NCI-H345 (cell line): Measurements from ENCODE around the gene NAALADL1.

ENCODE experiments used
- DNase-seq: peaks from one replicate; lab custom pipeline; 2025; lab: John Stamatoyannopoulos, UW

The NAALADL1 gene, protein sequence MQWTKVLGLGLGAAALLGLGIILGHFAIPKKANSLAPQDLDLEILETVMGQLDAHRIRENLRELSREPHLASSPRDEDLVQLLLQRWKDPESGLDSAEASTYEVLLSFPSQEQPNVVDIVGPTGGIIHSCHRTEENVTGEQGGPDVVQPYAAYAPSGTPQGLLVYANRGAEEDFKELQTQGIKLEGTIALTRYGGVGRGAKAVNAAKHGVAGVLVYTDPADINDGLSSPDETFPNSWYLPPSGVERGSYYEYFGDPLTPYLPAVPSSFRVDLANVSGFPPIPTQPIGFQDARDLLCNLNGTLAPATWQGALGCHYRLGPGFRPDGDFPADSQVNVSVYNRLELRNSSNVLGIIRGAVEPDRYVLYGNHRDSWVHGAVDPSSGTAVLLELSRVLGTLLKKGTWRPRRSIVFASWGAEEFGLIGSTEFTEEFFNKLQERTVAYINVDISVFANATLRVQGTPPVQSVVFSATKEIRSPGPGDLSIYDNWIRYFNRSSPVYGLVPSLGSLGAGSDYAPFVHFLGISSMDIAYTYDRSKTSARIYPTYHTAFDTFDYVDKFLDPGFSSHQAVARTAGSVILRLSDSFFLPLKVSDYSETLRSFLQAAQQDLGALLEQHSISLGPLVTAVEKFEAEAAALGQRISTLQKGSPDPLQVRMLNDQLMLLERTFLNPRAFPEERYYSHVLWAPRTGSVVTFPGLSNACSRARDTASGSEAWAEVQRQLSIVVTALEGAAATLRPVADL

DNA sequence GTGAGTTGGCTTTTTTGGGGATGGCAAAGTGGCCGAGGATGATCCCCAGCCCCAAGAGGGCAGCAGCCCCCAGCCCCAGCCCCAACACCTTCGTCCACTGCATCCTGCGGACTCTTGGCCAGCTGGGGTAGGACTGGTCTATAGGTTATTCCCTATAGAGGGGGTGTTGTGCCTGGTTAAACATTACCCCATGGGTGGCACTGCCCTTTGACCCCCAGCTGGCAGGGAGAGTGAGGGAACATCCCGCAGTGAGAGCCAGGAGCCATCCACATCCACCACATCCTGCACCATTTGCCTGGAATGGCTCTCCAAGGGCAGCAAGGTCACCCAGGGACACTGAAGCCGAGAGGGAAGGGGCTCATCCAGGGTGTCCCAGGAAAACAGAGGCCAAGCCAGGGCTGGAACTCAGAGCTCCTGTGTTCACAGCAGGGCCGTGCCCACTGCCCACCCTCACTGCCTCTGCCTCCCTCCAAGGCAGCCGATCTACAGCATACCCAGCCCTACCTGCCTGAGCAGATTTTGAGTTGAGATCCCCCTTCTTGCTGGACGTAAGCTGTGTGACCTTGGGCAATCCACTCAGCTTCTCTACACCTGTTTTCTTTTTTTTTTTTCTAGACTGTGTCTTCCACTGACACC lies at the start of gene NAALADL1:
Gene NAALADL1 (minus strand): TSS at position 135 of the 636 bp plus-strand sequence. CDS start 32 bp downstream, at position 103.
- DNase-seq: no peak

DNA sequence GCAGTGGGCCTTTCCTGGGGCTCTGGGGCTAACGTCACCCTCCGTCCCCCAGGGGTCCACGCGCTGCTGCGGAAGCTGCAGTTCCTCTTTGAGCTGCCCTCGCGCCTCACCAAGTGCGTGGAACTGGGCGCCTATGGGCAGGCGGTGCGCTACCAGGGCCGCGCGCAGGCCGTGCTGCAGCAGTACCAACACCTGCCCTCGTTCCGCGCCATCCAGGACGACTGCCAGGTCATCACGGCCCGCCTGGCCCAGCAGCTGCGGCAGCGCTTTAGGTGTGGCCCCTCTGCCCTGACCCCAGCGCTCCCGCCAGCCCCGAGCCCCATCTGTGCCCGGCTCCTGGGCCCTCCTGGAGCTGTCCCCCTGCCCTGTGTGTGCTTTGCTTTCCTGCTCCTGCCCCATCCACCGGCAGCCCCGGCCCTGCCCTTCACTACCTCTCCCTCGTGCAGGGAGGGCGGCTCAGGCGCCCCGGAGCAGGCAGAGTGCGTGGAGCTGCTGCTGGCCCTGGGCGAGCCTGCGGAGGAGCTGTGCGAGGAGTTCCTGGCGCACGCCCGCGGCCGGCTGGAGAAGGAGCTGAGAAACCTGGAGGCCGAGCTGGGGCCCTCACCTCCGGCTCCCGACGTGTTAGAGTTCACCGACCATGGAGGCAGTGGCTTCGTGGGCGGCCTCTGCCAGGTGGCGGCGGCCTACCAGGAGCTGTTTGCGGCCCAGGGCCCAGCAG lies 49.6 kb upstream of the NAALADL1 start:
- DNase-seq: no peak

DNA sequence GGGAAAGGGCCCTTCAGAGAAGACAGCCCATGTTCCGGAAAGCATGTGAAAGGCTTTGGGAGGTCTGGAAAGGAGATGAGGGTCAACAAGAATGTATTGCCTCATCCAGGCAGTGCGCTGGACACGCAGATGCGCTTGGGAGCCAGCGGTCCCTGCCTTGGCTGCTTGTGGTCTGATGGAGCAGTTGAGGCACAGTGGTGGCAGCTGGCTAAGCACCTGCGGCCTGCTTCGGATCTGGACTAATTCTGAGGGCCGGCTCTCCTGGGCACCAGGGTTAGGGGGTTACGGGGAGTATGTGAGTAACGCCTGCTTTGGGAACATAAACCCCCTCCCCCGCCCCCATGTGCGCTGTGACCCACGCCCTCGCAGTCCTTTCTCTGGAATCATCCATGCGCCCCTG lies 48.7 kb upstream of the NAALADL1 start:
- no peak for DNase-seq

DNA sequence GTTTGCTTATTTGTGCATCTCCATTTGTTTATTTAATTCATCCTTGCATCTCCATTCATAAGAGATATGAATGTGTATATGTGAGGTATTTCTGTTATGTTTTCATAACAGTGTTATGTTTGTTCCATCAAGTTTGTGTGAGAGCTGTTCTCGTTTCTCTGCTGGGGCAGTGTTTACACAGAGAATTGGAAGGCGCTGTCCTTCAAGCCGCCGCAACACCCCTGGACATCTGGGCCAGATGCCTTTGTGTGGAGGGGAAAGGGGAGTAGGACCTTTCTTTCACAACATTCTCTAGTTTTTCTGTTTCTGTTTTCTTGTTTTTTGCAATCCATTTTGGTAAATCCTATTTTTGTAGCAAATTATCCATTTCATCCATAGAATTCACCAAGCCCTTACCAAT lies 46.3 kb upstream of the NAALADL1 start:
- no peak for DNase-seq

DNA sequence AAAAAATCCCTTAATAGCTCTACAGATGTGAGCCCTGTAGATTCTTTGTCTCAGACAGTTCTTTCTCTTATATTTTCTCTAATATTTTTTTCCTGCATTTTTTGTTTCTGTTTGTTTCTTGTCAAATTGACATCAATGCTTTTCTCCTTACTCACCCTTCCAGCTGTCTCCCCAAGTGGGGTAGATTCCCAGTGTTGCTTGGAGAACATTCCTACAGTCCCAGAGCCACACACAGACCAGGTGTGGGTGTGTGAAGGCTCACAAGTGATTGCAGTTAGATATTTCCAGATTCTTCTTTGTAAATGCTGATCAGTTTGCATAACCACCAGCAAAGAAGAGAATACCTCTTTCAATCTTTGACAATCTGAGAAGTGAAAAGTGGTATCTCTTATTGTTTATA lies 45.1 kb upstream of the NAALADL1 start:
- no peak for DNase-seq

DNA sequence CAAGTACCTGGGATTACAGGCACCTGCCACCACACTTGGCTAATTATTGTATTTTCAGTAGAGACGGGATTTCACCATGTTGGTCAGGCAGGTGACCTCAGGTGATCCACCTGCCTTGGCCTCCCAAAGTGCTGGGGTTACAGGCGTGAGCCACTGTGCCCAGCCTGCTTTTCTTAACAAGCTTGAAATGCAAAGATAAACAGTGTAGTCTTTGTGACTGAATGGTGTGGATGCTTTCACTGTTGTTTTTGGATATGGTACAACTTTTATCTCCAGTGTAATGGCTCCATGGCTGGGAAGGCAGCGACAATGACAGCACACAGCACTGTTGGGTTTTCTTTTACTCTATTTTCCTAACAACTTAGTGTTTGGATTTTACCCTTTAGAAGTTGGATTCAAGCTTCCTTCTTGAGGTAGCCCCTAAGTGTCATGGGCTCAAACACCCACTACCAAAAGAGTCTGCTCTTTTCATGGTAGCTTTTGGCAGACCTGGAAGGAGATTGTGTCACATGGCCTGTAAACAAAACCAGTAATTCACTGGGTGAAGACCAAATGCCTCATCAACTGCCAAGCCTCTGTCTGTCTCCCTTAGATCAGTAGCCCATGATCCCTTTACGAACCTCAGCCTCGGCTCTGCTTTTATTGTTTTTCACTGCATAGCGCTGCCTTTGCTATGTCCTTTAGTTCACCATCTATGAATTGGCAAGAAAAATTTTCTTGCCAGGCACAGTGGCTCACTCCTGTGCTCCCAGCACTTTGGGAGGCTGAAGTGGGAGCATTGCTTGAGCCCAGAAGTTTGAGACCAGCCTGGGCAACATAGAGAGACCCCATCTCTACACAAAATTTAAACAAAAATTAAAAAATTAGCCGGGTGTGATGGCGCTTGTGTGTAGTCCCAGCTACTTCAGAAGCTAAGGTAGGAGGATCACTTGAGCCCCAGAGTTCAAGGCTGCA lies 44.1 kb upstream of the NAALADL1 start:
- no peak for DNase-seq

DNA sequence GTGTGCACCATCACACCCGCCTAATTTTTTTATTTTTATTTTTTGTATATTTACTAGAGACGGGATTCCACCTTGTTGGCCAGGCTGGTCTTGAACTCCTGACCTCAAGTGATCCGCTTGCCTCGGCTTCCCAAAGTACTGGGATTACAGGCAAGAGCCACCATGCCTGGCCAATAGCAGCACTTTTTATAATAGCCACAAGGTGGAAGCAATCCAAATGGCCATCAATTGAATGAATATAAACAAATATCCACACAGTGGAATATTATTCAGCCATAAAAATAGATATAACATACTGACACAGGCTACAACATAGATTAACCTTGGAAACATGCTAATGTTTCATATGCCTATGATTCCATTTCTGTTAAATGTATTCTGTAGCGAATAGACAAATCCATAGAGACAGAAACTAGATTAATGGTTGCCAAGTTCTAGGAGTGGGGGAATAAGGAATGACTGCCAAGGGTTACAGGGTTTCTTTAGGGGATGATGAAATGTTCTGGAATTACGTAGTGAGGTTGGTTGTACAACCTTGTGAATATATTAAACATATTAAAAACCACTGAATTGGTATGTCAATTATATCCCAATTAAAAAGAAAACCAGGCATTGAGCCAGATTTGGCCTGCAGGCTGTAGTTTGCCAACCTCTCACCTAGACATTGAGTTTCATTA lies 42.5 kb upstream of the NAALADL1 start:
- no peak for DNase-seq

DNA sequence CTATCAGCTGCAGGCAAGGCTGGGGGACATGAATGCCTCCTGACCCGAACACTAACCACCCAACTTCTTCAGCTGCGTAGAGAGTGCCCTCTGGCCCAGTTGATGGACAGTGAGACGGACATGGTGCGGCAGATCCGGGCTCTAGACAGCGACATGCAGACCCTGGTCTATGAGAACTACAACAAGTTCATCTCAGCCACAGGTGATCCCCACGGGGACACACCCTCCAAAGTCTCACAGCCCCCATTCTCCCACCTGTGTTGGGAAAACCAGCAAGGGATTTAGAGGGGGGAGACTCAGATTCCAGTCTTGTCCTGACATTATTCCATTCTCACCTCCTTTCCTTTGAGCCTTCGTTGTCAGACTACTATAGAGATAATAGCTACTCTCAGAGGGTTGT lies 38.6 kb upstream of the NAALADL1 start:
- no peak for DNase-seq

DNA sequence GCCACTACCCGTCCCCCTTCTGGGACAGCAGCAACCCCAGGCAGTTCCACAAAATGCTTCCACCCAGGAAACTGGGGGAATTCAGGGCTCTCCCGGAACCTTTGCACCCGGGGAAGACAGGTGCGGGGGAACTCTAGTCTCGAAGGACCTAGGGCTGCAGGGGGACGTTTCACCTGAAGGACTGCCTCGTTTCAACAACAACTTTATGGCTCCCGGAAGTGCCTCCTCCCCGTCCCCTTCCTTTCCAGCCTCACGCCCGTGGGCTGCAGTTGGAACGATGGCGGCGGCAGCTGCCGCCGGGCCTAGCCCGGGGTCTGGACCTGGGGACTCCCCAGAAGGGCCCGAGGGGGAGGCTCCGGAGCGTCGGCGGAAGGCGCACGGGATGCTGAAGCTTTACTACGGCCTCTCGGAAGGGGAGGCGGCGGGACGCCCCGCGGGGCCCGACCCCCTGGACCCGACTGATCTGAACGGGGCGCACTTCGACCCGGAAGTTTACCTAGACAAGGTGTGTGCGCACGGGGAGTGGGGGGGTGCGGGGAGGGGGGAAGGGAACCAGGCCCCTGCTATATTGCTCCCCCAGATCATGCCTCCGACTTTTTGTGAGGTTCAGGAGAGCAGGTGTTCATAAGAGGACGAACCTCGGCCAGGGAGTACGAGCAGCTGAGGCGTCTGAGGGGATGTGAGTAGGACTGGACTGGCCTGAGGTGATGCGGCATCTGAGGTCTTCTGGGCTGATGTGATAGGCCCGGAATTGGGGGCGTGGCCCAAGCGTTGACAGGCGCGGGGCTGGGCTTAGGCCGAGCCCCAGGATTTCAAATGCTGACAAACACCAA lies 37.8 kb upstream of the NAALADL1 start, which contains the start of gene VPS51:
Gene VPS51 (plus strand): TSS at position 241 of the 833 bp plus-strand sequence. CDS start 37 bp downstream, at position 278.
- DNase-seq: peak; percentile 92

DNA sequence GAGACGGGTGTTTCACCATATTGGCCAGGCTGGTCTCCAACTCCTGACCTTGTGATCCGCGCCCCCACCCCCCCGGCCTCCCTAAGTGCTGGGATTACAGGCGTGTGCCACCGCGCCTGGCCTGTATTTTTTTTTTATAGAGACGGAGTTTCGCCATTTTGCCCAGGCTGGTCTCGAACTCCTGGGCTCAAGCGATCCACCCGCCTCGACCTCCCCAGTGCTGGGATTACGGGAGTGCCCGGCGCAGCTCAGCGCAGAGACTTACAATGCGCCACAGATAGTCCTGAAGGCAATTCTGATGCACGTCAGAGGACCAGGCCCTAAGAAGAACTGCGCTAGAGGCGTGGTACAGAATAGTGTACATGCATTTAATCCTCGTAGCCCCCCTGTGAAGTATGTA lies 37.1 kb upstream of the NAALADL1 start:
- no peak for DNase-seq

DNA sequence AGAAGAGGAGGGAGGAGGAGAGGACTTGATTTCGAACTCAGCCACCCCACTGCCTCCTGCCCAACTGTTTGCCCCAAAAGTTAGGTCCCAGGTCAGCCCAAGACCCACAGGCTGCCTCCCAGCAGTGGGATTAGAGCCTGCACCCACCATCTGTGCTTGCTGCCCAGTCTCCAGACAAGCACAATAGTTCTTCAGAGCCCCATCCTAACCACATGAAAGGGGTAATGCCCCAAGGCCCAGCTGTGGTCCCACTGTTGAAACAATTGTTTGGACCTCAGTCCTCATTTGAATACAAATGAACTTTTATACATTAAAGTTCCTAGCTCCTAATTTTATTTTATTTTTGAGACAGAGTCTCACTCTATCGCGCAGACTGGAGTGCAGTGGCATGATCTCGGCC lies 32.3 kb upstream of the NAALADL1 start:
- no peak for DNase-seq

DNA sequence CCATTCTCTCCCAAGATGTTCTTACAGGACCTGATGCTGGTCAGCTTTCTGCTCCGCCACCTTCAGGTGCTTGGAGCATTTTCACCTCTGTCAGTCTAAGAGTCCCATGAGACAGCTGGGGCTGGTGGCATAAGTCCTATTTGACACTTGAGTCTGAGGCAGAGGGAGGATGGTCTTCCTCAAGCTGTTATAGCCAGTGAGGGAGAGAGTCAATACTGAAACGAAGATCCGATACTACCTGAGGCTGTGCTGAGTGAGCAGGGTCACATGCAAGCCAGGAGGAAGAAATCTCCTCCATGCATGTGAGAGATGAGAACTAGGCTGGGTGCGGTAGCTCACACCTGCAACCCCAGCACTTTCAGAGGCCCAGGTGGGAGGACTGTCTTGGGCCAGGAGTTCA lies 31.3 kb upstream of the NAALADL1 start:
- DNase-seq: no peak

DNA sequence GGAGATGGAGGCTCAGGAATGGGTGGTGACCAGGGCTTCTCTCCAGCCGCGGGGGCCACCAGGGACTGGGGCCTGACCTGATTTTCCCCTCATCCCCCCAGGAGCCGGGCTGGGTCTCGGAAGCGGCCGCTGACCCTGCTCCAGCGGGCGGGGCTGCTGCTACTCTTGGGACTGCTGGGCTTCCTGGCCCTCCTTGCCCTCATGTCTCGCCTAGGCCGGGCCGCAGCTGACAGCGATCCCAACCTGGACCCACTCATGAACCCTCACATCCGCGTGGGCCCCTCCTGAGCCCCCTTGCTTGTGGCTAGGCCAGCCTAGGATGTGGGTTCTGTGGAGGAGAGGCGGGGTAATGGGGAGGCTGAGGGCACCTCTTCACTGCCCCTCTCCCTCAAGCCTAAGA lies 29.5 kb upstream of the NAALADL1 start:
- DNase-seq: no peak

DNA sequence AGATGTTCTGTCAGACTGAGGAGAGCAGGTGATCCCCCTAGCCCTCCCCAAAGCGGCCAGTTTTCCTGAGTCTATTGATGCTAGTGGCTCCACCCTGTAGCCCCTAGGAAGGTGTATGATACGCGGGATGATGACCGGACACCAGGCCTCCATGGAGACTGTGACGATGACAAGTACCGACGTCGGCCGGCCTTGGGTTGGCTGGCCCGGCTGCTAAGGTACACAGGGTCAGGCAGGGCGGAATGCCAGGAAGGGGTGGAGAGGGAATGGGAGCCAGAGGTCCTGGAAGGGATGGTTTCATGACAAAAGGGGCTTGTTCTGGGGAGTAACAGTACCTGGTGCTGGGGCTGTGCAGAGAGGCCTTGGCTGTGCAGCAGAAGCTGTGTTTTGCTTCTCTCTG lies 28.9 kb upstream of the NAALADL1 start:
- no peak for DNase-seq

DNA sequence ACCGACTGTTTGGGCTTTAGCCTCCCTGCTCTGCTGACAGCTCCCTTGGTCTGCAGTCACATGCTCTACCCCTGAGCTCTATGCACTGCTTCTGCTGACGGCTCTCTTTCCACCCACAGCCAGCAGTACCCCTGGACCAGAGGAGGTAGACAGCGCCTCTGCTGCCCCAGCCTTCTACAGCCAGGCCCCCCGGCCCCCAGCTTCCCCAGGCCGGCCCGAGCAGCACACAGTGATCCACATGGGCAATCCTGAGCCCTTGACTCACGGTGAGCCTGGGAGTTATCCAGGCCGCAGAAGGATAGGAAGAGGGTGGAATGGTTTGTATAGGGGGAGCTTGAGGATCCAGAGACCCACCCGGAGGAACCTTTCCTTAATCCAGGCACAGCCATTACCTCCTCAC lies 28.5 kb upstream of the NAALADL1 start:
- DNase-seq: no peak

DNA sequence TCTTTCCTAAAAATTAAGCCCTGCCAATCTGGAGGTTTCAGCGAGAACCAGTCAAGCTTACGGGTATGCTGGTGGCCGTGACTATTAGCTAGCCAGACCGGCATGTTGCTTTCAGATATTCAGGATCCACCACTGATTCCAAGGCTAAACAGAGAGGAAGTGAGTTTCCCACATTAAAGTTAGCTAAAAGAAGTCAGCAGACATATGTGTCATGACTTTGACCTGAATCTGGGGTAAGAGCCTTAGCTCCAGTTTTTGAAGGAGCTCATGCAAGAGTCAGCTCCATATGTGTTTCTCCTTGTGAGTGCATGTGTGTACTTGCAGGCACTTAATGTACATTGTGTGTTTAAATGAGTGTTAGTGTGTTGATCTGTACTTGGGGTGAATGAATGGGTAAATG lies 27.1 kb upstream of the NAALADL1 start:
- no peak for DNase-seq

DNA sequence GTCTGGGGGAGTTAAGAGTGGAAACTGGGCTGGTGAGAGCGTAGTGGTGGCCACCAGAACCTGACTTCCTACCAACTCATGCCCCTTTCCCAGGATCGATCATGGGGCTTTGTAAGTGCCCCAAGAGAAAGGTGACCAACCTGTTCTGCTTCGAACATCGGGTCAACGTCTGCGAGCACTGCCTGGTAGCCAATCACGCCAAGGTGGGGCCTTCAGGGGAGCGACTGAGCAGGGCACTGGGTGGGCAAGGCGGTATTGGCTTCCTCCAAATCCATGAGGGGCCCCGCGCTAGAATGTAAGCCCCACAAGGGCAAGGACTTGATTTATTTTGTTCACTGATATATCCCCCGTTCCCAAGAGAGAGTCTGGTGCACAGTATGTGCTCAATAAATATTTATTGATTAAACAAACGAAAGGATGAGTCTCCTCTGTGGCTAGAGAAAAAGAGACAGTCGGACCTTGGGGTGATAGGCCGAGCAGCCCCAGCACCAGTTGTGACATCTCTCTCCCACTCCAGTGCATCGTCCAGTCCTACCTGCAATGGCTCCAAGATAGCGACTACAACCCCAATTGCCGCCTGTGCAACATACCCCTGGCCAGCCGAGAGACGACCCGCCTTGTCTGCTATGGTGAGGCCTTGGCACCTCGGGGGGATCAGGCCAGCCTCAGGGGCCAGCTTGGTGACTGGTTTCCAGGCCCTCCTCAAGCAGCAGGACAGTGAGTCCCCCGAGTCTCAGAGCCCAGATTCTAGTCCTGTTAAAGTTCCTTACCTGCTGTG lies 26.4 kb upstream of the NAALADL1 start:
- no peak for DNase-seq

DNA sequence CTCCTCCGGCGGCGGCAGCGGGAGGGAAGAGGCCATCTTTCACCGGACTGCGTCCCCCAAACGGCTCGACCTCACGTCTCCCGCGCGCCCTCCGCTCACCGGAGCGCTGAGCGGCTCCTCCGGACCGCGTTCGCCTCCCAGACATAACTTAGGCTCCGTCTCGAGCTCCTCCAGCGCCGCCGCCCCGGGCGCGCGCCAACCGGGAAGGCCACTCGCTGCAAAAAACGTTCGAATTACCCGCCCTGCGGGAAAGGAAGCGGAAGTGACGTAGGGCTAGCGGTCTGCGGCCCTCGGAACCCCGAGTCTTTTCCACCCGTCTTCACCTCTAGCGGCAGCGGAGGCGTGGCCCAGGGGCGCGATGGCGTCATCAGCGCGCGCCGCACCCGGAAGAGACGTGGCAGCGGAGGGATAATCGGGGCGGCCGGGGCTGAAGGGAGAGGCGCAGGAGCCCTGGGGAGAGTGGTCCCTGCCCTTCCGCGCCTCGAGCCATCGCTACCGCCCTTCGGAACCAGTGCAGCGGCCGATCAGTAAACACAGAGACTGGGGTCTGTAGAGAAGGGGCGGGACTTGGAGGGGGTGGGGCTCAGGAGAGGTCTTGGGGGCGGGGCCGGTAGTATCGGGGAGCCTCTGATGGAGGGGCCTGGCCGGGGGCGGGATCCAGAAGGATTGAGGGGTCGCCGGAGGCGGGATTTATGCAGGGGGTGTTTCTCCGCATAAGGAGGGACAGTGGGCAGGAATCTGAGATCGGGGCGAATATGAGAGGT lies 25.7 kb upstream of the NAALADL1 start, which contains the start of the genes CDCA5 and ZFPL1:
Gene CDCA5 (minus strand): TSS at position 207 of the 764 bp plus-strand sequence. CDS start 62 bp downstream, at position 145.
Gene ZFPL1 (plus strand): TSS at position 389 of the 764 bp plus-strand sequence. CDS start 477 bp downstream, outside the sequence.
- DNase-seq: peak; percentile 96
